Epithelial cell of esophagus (primary cell): Measurements from ENCODE around the gene KRTAP10-8.

Experiments used
- DNase-seq: peaks from one replicate; pipeline ENCODE4 v3.0.0; 2010; ENCODE audit warnings: low read depth
- H3K4me3 ChIP-seq: 2 replicates; pipeline ENCODE4 v1.5.1; 2011; ENCODE audit warnings: mild to moderate bottlenecking, low read length, control low read depth
- TF ChIP-seq, protein P1 (sequence below): IDR thresholded peaks from 2 replicates; pipeline ENCODE4 v1.5.1; 2011; ENCODE audit warnings: low read depth, mild to moderate bottlenecking, low read length, control low read depth, inconsistent platforms; ENCODE audit not compliant: insufficient read depth; ENCODE audit errors: missing control alignments

KRTAP10-8 gene

GRCh38 chr21:44581158-44581557 is 30.7 kb upstream of the KRTAP10-8 start:
- no peak overlapping the region for H3K4me3 ChIP-seq
- DNase-seq = no peak
- TF ChIP-seq, protein P1, sequence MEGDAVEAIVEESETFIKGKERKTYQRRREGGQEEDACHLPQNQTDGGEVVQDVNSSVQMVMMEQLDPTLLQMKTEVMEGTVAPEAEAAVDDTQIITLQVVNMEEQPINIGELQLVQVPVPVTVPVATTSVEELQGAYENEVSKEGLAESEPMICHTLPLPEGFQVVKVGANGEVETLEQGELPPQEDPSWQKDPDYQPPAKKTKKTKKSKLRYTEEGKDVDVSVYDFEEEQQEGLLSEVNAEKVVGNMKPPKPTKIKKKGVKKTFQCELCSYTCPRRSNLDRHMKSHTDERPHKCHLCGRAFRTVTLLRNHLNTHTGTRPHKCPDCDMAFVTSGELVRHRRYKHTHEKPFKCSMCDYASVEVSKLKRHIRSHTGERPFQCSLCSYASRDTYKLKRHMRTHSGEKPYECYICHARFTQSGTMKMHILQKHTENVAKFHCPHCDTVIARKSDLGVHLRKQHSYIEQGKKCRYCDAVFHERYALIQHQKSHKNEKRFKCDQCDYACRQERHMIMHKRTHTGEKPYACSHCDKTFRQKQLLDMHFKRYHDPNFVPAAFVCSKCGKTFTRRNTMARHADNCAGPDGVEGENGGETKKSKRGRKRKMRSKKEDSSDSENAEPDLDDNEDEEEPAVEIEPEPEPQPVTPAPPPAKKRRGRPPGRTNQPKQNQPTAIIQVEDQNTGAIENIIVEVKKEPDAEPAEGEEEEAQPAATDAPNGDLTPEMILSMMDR = no peak

GRCh38 chr21:44582055-44582454 is 29.8 kb upstream of the KRTAP10-8 start:
- TF ChIP-seq, protein P1 = no peak
- H3K4me3 ChIP-seq = no peak overlapping the region
- no peak for DNase-seq

DNA sequence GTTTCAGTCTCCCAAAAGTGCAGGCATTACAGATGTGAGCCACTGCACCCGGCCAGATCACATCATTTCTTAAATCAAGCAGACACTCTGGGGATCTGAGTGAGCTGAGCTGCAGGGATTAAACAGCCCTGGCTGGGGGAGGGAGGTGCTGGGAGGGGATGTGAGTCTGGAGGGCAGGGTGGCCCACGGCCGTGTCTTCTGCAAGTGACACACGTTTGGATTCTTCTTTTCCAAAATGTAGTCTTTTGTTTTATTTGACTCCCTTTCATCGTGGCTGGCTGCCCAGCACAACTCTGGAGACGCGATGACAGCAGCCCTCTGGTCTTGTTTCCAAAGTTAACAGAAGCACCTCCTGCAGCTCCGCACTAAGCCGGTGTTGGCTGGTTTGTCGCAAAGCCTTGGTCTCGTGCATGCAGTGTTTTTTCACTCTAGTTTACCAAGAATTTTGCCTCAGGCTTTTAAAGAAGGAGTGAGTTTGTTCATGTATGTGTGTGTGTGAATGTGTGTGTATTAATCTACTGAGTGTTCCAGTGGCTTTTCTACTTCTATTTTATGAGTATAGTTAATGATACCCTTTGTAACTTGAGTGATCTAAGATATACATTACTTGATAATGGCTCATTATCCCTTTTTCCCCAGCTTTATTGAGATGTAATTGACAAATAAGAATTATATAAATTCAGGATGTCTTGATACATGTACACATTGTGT is 28.6 kb upstream of the KRTAP10-8 start:
- TF ChIP-seq, protein P1 = no peak
- no peak for DNase-seq
- H3K4me3 ChIP-seq = no peak overlapping the region

GRCh38 chr21:44583800-44584147 is 28.1 kb upstream of the KRTAP10-8 start:
- TF ChIP-seq, protein P1 = no peak
- H3K4me3 ChIP-seq = no peak overlapping the region
- DNase-seq = no peak

- TF ChIP-seq, protein P1 = no peak
- no peak overlapping the region for H3K4me3 ChIP-seq
- DNase-seq = no peak
Measured at GRCh38 chr21:44585892-44586291, 26.0 kb upstream of the KRTAP10-8 start.

DNA sequence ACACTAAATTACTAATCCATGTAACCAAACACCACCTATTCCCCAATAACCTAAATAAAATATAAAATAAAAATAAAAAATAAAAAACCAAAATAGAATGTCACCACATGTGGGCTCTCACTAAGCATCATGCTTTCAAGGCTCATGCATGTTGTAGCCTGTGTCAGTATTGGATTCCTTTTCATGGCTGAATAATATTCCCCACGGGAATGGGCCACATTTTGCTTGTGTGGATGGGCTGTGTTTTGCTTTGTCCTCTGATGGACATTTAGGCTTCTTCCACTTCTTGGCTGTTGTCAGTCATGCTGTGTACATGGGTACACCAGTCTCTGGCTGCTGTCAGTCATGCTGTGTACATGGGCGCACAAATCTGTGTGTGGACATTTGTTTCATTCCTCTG is 22.8 kb upstream of the KRTAP10-8 start:
- H3K4me3 ChIP-seq = no peak overlapping the region
- no peak for DNase-seq
- TF ChIP-seq, protein P1 = no peak
